Smooth muscle cell (in vitro differentiated cells): ENCODE results near the gene RAET1E. TPM values are rescaled to one million over a fixed set of nuclear protein-coding genes. Genes with fewer than 3 reads are reported as not detected.
"Not testable (repeated sequence)": the region's sequence is repeated elsewhere in the genome, so short reads cannot be mapped to it uniquely, and the experiment has no call there.

Experiments used
- DNase-seq: peaks from one replicate; lab custom pipeline; 2025; ENCODE audit not compliant: unreplicated experiment; lab: John Stamatoyannopoulos, UW
- H2AFZ ChIP-seq: fragments of 200-600 bp; sonication (generic); 2 replicates; pipeline ENCODE4 v1.6.0; 2016; ENCODE audit warnings: antibody characterized with exemption, low read depth, mild to moderate bottlenecking
- H3F3A ChIP-seq: fragments of 200-600 bp; sonication (generic); 2 replicates; pipeline ENCODE4 v1.6.0; 2017; ENCODE audit warnings: antibody characterized with exemption, low read depth
- H3K27ac ChIP-seq: fragments of 200-600 bp; sonication (generic); 2 replicates; pipeline ENCODE4 v1.5.1; 2016; ENCODE audit warnings: low read depth, mild to moderate bottlenecking
- H3K27me3 ChIP-seq: fragments of 200-600 bp; sonication (generic); 2 replicates; pipeline ENCODE4 v1.6.1; 2016; ENCODE audit warnings: low read depth, mild to moderate bottlenecking
- H3K36me3 ChIP-seq: fragments of 200-600 bp; sonication (generic); 2 replicates; pipeline ENCODE4 v1.5.1; 2016; ENCODE audit warnings: low read depth
- H3K4me1 ChIP-seq: fragments of 200-600 bp; sonication (generic); 2 replicates; pipeline ENCODE4 v1.5.1; 2016; ENCODE audit warnings: low read depth
- H3K4me2 ChIP-seq: fragments of 200-600 bp; sonication (generic); 2 replicates; pipeline ENCODE4 v1.6.0; 2016; ENCODE audit warnings: mild to moderate bottlenecking
- H3K4me3 ChIP-seq: fragments of 200-600 bp; sonication (generic); 2 replicates; pipeline ENCODE4 v1.5.1; 2016; ENCODE audit warnings: mild to moderate bottlenecking
- H3K79me2 ChIP-seq: fragments of 200-600 bp; sonication (generic); 2 replicates; pipeline ENCODE4 v1.6.0; 2016; ENCODE audit warnings: low read depth, mild to moderate bottlenecking
- H3K9ac ChIP-seq: fragments of 200-600 bp; sonication (generic); 2 replicates; pipeline ENCODE4 v1.6.0; 2016; ENCODE audit warnings: low read depth
- H3K9me3 ChIP-seq: fragments of 200-600 bp; sonication (generic); replicated peaks from 2 replicates; pipeline ENCODE4 v1.5.1; 2016; ENCODE audit warnings: low read depth
- H4K20me1 ChIP-seq: fragments of 200-600 bp; sonication (generic); 2 replicates; pipeline ENCODE4 v1.6.0; 2016; ENCODE audit warnings: low read depth
- WGBS: methylation state at CpG from one replicate; pipeline ENCODE4 v1.1.7; 2016; ENCODE audit warnings: low lambda C conversion rate; 5-methylcytosine and 5-hydroxymethylcytosine counted together
- polyA plus RNA-seq: library from polyadenylated mRNA; unstranded; fragments of >200 nt; fragmentation: Nextera tagmentation; extraction: Ambion mirVana; gene quantifications from 2 replicates; pipeline ENCODE4 v1.2.1, GENCODE V29; 2016
- total RNA-seq: library from RNA; depleted of rRNA; stranded (reverse); fragments of >200 nt; gene quantifications from 2 replicates; pipeline ENCODE4 v1.2.3, GENCODE V29; 2014
- TF ChIP-seq, protein P1 (sequence below): fragments of 200-600 bp; sonication (generic); IDR thresholded peaks from 2 replicates; pipeline ENCODE4 v1.5.1; 2017; ENCODE audit warnings: borderline replicate concordance, mild to moderate bottlenecking, antibody characterized with exemption; ENCODE audit not compliant: insufficient read depth, poor library complexity, severe bottlenecking

Gene RAET1E, protein sequence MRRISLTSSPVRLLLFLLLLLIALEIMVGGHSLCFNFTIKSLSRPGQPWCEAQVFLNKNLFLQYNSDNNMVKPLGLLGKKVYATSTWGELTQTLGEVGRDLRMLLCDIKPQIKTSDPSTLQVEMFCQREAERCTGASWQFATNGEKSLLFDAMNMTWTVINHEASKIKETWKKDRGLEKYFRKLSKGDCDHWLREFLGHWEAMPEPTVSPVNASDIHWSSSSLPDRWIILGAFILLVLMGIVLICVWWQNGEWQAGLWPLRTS
- total RNA-seq (not detected in 2 replicates), polyA plus RNA-seq (not detected in 2 replicates)

DNA sequence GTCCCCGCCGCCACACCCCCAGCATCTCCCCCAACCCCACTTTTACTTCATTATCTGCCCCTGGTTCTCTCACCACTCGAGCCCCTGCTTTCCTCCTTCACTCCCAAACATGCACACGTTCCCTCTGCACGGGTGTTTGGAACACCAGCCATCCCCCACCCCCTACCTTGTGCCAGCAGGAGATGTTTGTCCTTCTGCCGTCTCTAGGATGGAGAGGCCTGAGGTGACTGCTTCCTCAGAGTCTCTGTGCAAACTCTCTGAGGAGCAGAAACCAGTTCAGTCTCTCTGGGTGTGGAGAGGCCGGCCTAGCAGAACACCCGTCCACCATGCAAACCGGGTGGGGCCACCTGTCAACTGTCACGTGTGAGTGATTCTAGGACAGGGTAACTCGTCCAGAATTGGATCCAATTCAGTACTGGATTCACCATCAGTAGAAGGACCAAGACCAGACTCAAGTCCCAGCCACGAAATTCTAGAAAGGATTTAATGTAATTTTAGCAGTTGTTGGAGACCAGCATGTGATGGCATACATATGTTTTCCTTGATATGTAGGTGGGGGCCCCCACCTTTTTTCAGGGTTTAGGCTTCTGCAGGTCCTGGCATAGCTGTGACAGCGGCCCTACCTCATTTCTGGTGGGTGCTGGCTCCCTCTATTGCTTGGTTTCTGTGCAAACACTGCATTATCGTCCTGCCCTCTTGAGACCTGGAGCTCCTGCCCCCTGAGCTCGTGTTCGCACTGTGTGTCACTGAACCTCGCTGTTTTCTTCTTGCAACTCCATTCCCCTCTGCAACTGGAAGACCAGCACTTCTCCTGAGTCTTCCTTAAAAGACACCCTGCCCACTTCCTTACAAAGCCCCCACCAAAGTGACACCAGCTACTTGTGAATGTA lies at the start of gene RAET1E:
Gene RAET1E (minus strand): TSS at position 259 of the 890 bp plus-strand sequence. CDS start 7,212 bp downstream, outside the sequence.
- Histone ChIP-seq H3K27me3 (peaks cover 11% of the 10 kb centered on the region), H2AFZ (no peak within 1 kb of the TSS), H3K36me3 (no peaks in the 10 kb centered on the region), H3K79me2 (no peaks in the 10 kb centered on the region), H3K9ac (no peak within 1 kb of the TSS), H3K9me3 (no peaks in the 10 kb centered on the region), H3K4me2 (peak within 1 kb of the TSS; percentile 54), H3K27ac (peak within 1 kb of the TSS; percentile 17), H4K20me1 (no peaks in the 10 kb centered on the region), H3K4me1 (no peaks in the 10 kb centered on the region), H3K4me3 (no peak within 1 kb of the TSS), H3F3A (no peaks in the 10 kb centered on the region)
- DNase-seq, result no peak
- TF ChIP-seq, protein P1, sequence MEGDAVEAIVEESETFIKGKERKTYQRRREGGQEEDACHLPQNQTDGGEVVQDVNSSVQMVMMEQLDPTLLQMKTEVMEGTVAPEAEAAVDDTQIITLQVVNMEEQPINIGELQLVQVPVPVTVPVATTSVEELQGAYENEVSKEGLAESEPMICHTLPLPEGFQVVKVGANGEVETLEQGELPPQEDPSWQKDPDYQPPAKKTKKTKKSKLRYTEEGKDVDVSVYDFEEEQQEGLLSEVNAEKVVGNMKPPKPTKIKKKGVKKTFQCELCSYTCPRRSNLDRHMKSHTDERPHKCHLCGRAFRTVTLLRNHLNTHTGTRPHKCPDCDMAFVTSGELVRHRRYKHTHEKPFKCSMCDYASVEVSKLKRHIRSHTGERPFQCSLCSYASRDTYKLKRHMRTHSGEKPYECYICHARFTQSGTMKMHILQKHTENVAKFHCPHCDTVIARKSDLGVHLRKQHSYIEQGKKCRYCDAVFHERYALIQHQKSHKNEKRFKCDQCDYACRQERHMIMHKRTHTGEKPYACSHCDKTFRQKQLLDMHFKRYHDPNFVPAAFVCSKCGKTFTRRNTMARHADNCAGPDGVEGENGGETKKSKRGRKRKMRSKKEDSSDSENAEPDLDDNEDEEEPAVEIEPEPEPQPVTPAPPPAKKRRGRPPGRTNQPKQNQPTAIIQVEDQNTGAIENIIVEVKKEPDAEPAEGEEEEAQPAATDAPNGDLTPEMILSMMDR, result no peak
- WGBS, result 76% methylated on average over 15 of the region's 17 CpGs

DNA sequence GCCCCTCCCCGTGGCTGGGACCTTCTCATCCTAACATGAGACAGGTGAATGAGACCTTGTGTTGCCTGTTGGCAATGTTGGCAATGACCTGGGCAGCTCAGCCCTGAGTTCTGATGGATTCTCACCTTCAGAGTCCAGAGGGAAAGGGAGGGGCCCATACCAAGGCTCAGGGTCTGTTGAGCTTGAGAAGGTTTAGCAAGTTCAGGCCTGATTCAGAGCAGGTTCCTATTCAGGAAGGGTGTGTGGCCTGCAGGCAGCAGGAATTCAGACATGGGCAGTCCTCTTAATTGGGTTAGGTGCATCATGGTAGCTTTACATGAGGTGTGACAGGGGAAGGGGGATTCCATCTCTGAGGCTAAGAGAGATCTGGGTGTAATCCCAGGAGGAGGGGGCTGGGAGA lies 49.6 kb upstream of the RAET1E start:
- H3K27ac ChIP-seq, H3K4me1 ChIP-seq, H2AFZ ChIP-seq, H3K9ac ChIP-seq, H3K4me2 ChIP-seq, H3K36me3 ChIP-seq, H3K79me2 ChIP-seq, H4K20me1 ChIP-seq, H3K9me3 ChIP-seq, H3K4me3 ChIP-seq, H3F3A ChIP-seq, DNase-seq: not testable (repeated sequence)
- H3K27me3 ChIP-seq, result peaks cover 68% of the 10 kb centered on the region
- WGBS, result no CpG with 5 or more reads among the region's 1 CpG

DNA sequence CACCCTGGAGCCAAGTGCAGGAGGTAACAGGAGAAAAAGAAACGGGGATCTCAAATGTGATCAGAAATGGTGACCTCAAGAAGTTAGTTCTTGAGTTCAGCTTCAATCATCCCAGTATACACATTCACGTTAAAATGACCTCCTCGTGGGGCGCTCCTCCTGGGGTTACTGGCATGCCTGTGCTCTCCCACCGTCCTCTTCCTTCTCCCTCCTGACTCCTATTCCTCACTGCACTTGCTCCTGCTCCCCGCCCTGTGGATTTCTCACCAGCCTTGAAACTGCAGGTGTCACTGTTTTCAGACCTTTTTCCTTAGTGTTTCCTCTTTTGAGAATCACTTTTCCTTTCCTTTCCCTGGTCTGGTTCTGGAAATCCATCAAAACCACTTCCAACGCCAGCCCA lies 48.7 kb upstream of the RAET1E start:
- H3K27me3 ChIP-seq, result peaks cover 61% of the 10 kb centered on the region
- H4K20me1 ChIP-seq, H3F3A ChIP-seq, H3K4me2 ChIP-seq, H3K79me2 ChIP-seq, DNase-seq, H3K27ac ChIP-seq, H3K4me1 ChIP-seq, H3K4me3 ChIP-seq, H3K36me3 ChIP-seq, H3K9me3 ChIP-seq, H2AFZ ChIP-seq, H3K9ac ChIP-seq: not testable (repeated sequence)
- WGBS, result 67% methylated on average over 7 of the region's 7 CpGs

DNA sequence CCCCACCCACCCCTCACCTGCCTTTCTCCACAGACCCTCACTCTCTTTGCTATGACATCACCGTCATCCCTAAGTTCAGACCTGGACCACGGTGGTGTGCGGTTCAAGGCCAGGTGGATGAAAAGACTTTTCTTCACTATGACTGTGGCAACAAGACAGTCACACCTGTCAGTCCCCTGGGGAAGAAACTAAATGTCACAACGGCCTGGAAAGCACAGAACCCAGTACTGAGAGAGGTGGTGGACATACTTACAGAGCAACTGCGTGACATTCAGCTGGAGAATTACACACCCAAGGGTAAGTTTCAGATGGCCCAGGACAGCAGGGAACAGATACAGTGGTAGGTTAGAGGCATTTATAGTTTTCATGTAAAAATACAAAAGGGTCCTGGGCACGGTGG lies 47.4 kb upstream of the RAET1E start:
- not testable (repeated sequence) for H4K20me1 ChIP-seq, H2AFZ ChIP-seq, H3K9me3 ChIP-seq, H3K4me1 ChIP-seq, H3K4me3 ChIP-seq, H3F3A ChIP-seq, H3K27ac ChIP-seq, H3K79me2 ChIP-seq, DNase-seq, H3K9ac ChIP-seq, H3K4me2 ChIP-seq, H3K36me3 ChIP-seq
- peaks cover 58% of the 10 kb centered on the region for H3K27me3 ChIP-seq
- WGBS, result 72% methylated on average over 3 of the region's 6 CpGs

DNA sequence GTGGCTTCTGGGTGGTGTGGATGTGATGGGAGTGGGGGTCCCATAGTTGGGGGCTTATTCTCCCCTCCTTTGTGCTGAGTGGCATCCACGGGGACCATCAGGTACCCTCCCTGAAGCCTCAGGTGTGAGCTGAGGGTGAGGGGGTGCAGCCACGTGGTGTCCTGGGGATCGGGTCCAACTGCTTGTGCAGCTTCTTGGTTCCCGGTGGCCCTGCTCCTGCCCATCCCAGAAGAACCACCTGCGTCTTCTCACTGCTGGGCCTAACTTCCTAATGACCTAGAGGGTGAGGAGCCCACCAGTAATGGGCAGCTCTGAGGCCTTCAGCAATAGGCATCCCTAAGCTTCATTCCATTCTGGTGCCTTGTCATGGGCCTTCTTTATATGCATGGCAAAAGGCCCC lies 45.4 kb upstream of the RAET1E start:
- 74% methylated on average over 5 of the region's 5 CpGs for WGBS

More for the DNA sequence above, 45.4 kb upstream of the RAET1E start:
- H4K20me1 ChIP-seq, H3K36me3 ChIP-seq, DNase-seq, H3K27ac ChIP-seq, H3K9ac ChIP-seq, H2AFZ ChIP-seq, H3K79me2 ChIP-seq, H3K4me3 ChIP-seq, H3K4me1 ChIP-seq, H3K9me3 ChIP-seq, H3K4me2 ChIP-seq, H3F3A ChIP-seq: not testable (repeated sequence)
- peaks cover 58% of the 10 kb centered on the region for H3K27me3 ChIP-seq
